Erythroblast (primary cell): ENCODE results near the gene CDHR2.

Source experiments
- DNase-seq, 2 experiments: peaks; one replicate each; lab custom pipeline; 2025; lab: John Stamatoyannopoulos, UW
- GATA1 ChIP-seq: IDR thresholded peaks from 2 replicates; pipeline ENCODE4 v1.6.1; 2011; ENCODE audit warnings: low read depth, mild to moderate bottlenecking, control low read depth, low read length, moderate library complexity
- POLR2A ChIP-seq: IDR thresholded peaks from 2 replicates; pipeline ENCODE4 v1.6.1; 2011; ENCODE audit warnings: mild to moderate bottlenecking, low read length

The CDHR2 gene

DNA sequence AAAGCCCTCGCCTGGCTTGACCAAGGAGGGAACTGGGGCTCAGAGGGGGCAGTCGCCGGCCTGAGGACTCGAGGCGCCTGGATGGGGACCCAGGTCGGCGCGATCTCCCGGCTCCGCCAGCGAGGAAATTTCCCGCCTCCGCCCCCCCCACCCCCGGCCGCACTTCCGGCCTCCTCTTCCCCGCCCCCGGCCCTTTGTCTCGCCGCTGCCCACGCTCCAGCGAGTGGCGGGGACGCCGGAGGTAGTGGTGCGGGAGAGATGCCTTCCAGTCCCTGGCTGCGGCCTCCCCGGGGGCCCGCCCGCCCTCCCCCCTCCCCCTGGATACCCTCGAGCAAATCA, 61.3 kb downstream of the CDHR2 start:
- DNase-seq, result no peak
- TF ChIP-seq GATA1, result no peak
- no peak for TF ChIP-seq POLR2A

DNA sequence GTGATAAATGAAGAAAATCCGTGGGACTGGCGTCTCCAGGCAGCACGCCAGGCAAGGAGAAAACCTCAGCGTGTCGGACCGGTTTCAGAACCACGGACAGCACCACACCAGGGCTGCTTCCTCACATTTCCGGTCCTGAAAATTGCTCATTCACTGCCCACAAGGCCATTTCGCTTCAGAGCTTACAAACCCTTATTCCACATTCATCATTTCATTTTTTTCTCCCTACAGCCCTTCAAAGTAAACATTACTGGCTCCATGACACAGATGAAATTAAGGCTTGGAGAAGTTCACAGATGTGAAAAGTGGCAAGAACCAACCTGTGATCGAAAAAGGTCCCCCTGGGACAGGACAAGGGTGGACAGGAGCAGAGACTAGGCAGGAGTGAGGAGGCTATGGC, 62.3 kb downstream of the CDHR2 start:
- no peak for TF ChIP-seq POLR2A
- peak; percentile 73 to 77 for DNase-seq

DNA sequence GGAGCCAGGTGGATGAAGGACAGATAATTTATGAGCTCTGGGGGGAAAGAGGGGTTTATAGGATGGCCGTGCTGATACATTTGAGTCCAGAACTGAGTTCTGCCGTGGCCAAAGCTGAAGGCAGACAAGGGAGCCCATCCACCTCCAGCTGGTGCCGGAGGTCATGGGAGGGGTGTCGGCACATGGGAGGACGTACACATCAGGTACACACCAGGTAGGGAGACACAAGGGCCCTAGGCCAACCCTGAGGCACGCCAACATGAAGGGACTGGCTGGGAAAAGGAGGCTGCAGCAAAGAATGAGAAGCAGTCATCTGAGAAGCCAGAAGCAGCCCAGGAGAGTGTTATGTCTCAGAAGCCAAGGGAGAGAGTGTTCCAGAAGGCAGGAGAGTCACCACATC, 62.9 kb downstream of the CDHR2 start:
- DNase-seq, result no peak
- TF ChIP-seq POLR2A, result no peak
- no peak for TF ChIP-seq GATA1

DNA sequence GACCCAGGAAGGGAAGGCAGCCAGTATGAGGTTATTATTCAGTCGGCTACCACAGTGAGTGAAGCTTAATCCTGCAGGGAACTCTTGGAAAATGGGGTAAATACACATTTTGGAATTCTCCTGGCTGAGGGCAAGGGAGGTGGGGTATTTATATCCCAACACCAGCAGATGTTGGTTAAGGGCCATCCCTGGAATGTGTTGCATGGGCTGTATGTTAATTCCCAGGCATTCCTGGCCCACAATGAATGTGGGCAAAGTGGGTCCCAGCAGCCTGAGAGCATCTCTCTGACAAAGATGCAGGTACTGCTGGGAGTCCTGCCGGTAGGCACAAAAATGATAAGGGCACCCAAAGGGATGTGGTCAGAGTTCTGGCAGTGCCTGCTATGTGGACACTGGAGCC, 63.7 kb downstream of the CDHR2 start:
- DNase-seq, result no peak
- TF ChIP-seq POLR2A, result no peak
- TF ChIP-seq GATA1, result no peak

DNA sequence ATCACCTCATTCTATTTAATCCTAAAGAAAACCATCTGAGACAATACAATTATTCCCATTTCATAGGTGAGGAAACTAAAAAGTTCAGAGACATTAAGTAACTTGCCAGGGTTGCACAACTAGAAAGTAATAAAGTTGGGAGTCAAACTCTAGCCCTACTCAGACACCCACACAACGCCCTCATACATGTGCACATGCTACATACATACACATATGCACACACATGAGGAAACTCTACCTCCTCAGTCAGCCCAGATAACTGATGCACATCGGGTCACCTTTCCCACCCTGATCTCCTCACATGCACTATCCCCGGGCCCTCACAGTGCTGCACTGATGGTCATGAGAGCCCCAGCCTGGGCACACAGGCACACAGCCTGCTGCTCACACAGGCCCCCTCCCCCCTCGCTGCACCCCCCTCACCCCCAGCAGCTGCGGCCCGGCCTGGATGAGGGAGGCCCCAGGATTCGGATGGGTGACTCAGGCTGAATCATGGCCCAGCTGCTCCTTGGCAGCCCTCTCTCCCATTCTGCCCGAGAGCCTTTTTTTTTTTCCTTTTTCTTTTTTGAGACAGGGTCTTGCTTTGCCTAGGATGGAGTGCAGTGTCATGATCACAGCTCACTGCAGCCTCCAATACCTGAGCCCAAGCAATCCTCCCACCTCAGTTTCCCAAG, 65.8 kb downstream of the CDHR2 start:
- no peak for DNase-seq
- TF ChIP-seq GATA1 (no peak), POLR2A (no peak)

DNA sequence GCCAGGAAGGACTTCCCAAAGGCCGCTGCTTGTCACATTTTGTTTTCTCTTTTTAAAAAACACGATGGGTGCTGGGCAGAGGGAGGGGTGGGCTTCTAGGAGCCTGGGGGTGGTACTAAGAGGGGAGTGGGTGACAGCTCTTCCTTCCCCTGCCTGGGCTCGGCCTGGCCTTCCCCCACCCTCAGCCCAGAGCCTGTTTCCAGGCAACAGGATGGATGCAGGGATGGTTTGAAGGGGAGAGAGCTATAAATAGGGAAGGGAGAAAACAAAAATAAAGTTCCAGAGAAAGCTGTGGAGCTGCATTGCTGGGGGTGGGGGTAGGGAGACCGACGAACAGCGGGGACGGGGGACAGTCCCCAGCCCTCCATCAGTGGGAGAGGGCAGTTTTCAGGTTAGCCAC, 67.4 kb downstream of the CDHR2 start:
- no peak for DNase-seq
- TF ChIP-seq GATA1 (no peak), POLR2A (no peak)

DNA sequence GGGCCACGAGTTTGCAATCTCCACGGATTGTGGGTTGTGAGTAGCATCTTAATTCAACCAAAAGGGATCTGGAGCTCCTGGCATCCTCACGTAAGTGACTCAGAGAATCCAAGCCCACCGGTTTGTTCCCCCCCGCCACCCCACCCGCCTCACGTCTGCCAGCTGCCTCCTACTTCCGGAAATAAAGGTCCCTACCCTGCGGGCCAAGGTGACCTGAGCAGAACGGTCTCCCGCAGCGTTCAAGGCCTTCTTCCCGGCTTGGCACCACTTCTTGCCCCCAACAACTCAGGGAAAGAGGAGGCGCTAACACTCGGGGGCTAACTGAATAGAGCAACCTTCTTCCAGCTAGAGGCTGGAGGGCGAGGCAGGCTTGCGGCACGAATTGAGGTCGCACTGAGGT, 69.6 kb downstream of the CDHR2 start:
- no peak for DNase-seq
- no peak for TF ChIP-seq POLR2A
- TF ChIP-seq GATA1, result no peak

DNA sequence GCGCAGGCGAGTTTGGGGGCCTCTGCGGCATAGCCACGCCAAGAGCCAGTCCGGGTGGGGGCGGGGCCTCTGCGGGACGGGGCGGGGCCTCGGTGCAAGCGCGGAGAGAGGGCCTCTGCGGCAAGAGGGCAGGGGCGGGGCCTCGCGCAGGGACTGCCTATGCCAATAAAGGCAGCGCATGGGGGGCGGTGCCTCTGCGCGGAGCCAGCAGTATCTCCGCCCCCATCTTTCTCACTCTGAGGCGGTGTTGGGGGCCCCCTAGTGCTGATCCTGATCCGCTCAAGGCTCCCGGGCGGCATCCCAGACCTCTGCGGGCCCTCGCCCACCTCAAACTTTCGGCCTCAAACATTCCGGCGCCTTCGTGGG, 70.0 kb downstream of the CDHR2 start:
- peak; percentile 91 to 94 for DNase-seq
- TF ChIP-seq GATA1, result no peak
- TF ChIP-seq POLR2A, result no peak

DNA sequence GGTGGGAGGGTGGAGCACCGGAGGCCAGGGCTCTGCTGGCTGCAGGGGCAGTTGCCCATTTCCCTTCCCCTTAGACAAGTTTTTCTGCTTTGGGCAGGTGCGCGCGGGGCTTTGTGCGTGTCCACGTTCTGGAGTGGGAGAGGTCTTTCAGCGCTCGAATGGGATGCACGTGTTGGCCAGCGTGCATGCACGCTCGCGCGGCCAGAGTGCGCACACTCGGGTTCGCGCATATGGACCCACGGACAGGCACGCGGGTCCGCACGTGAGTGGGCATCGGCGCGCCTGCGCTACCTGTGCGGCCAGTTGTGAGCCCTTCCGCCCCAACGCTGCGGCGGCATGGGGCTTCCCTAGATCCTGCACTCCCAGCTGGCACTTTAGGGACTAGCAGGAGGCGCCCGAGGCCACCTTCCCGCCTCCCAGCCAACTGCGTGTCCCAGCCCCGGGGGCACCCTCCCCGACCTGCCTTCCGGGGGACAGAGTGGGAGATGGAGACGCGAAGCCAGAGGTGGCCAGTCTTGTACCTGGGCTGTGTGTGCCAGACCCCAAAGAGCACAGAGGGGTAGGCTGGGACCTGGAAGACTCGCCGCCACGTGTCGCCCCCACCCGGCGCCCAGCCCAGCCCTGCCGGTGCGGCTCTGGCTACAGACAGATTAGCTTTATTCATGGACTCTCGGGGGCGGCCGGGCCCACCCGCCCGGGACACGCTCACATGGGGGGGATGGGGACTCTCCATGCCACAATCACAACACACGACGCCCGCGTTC, 70.6 kb downstream of the CDHR2 start:
- no peak for DNase-seq
- no peak for TF ChIP-seq GATA1
- no peak for TF ChIP-seq POLR2A

DNA sequence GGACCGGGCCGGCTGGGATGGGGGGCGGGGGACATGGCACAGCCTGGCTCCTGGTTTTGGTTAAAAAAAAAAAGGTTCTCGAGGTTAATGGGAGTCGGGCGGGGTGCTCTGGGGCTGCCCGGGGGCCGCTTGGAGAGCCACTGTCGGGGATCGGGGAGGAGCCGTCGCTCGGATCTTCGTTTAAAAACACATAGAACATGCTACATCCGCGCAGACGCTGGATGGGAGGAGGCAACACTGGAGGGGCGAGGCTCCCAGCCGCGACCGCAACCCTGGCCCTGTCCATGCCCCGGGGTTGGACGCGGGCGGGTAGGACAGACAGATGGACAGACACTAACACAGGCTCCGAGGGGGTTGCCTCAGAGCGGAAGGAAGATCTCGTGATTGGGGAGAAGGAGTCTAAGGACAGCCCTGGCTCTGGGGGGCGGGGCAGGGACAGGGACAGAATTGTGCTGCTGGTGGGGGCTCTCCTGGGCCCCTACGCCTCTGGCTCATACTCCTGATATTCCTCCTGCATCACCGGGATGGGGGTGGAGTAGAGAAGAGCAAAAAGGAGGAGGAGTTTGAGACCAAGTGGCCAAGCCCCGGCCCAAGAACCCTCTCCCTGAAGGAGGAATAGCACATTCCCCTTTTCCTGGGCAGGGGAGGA, 71.3 kb downstream of the CDHR2 start:
- TF ChIP-seq POLR2A (no peak), GATA1 (no peak)
- DNase-seq, result peak in 1 of 2 experiments; percentile 22

DNA sequence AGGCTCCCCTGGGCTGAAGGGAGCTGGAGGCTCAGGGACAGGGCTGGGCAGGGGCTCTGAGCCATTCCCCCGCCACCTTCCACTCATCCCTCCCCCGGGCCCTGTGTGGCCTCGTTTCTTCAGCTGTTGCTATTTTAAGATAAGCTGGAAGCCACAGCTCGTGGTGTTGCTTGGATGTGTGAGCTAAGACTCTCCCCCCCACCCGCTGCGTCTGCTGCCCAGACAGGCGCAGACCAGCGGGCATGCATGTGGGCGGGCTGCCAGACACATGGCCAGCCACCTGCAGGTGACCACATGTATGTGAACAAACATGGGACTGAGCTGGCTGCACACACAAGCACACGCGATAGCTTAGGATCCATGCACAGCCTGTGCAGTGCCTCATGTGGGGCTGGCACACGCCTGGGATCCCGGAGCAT, 72.5 kb downstream of the CDHR2 start:
- TF ChIP-seq GATA1 (no peak), POLR2A (no peak)

DNA sequence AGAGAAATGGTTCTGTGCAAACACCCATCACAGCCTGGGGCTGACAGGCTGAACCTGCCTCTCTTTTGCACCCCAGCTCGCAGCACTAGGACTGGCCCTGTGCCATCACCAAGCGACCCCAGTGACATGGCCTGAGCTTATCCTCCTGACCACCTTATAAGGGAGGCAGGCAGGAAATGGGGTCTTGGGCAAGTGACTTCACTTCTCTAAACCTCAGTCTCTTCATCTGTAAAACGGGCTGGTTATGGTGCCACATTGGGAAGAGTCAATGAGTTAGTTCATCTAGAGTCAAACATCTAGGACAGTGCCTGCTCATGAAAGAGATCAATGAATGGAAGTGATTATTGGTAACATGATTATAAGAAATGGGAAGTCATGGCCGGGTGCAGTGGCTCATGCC, 75.0 kb downstream of the CDHR2 start:
- no peak for DNase-seq
- no peak for TF ChIP-seq POLR2A
- TF ChIP-seq GATA1, result no peak

More for the DNA sequence above, 72.5 kb downstream of the CDHR2 start:
- no peak for DNase-seq

DNA sequence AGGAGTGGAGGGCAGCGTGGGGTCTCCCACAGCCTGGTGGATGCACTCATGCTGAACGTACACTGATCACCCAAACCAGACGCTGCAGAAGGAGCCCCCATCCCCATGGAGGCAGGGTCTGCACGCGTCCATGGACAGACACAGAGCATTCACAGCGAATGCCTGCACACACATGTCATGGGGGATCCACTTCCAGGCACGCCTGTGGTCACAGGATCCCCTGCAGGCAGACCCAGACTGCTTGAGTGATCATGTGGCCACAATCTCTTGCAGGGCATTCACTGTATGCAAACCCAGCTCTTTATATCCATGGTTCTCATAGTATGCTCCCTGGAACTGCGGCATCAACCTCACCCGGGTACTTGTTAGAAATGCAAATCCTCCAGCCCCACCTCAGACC, 75.8 kb downstream of the CDHR2 start:
- DNase-seq, result no peak
- no peak for TF ChIP-seq GATA1

DNA sequence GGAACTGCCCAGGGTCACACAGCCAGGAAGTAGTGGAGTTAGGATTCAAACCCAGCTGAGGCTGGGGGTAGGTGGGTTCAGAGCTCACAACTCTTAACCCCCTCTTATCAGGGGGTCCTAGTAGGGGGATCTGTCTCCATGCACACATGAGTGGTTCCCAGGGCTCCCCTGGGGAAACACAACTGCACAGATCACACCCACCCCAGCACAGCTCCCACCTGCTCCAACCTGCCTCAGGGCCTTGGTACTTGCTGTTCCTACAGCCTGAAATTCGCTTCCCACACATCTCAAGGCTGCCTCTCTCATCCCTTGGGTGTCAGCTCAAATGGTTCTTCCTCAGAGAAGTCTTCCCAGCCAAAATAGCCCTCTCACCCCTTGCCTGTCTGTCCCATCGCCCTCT, 76.4 kb downstream of the CDHR2 start:
- TF ChIP-seq POLR2A, result no peak
- no peak for TF ChIP-seq GATA1
- no peak for DNase-seq
